ENCODE measurements around the gene TRAK1. TPM values are rescaled to one million over a fixed set of nuclear protein-coding genes. Genes with fewer than 3 reads are reported as not detected.

Gene TRAK1
- total RNA-seq, 1 donor from 2014 or later, result 53.8 TPM

GRCh38 chr3:42190701-42191442 is 99.7 kb downstream of the TRAK1 start:
- peak; percentile 94 for TF ChIP-seq CTCF (IDR thresholded peaks at IDR 0.05; ENCODE audit: unreplicated experiment)
- peak; percentile 70 for DNase-seq (ENCODE audit: low spot score, unreplicated experiment)
- Mint-ChIP-seq H3K27me3 (no peaks in the 10 kb centered on the region), H3K36me3 (ENCODE audit: insufficient read depth) (peaks cover 11% of the 10 kb centered on the region), H3K27ac (peak overlapping the region; percentile 37), H3K9me3 (ENCODE audit: low read depth) (no peaks in the 10 kb centered on the region), H3K4me1 (ENCODE audit: low read depth) (peaks cover 10% of the 10 kb centered on the region), H3K4me3 (ENCODE audit: low read depth) (no peak overlapping the region)

- H3K27me3 Mint-ChIP-seq, result no peaks in the 10 kb centered on the region
- no peaks in the 10 kb centered on the region for H3K9me3 Mint-ChIP-seq (ENCODE audit: low read depth)
- no peak for TF ChIP-seq CTCF (IDR thresholded peaks at IDR 0.05; ENCODE audit: unreplicated experiment)
- H3K4me1 Mint-ChIP-seq (ENCODE audit: low read depth), result peaks cover 10% of the 10 kb centered on the region
- no peak overlapping the region for H3K27ac Mint-ChIP-seq
- H3K36me3 Mint-ChIP-seq (ENCODE audit: insufficient read depth), result peaks cover 11% of the 10 kb centered on the region
- no peak for DNase-seq (ENCODE audit: low spot score, unreplicated experiment)
- no peak overlapping the region for H3K4me3 Mint-ChIP-seq (ENCODE audit: low read depth)
Observed at GRCh38 chr3:42191443-42191747, 100.2 kb downstream of the TRAK1 start.

GRCh38 chr3:42192334-42193200 is 101.4 kb downstream of the TRAK1 start:
- TF ChIP-seq CTCF (IDR thresholded peaks at IDR 0.05; ENCODE audit: unreplicated experiment), result no peak
- no peak overlapping the region for H3K27ac Mint-ChIP-seq
- no peak for DNase-seq (ENCODE audit: low spot score, unreplicated experiment)
- H3K36me3 Mint-ChIP-seq (ENCODE audit: insufficient read depth), result peaks cover 11% of the 10 kb centered on the region
- H3K4me1 Mint-ChIP-seq (ENCODE audit: low read depth), result peaks cover 10% of the 10 kb centered on the region
- no peaks in the 10 kb centered on the region for H3K9me3 Mint-ChIP-seq (ENCODE audit: low read depth)
- no peaks in the 10 kb centered on the region for H3K27me3 Mint-ChIP-seq
- no peak overlapping the region for H3K4me3 Mint-ChIP-seq (ENCODE audit: low read depth)

GRCh38 chr3:42194943-42195510 is 103.9 kb downstream of the TRAK1 start:
- H3K4me3 Mint-ChIP-seq (ENCODE audit: low read depth), result no peak overlapping the region
- no peaks in the 10 kb centered on the region for H3K9me3 Mint-ChIP-seq (ENCODE audit: low read depth)
- no peaks in the 10 kb centered on the region for H3K27me3 Mint-ChIP-seq
- no peak for TF ChIP-seq CTCF (IDR thresholded peaks at IDR 0.05; ENCODE audit: unreplicated experiment)
- H3K36me3 Mint-ChIP-seq (ENCODE audit: insufficient read depth), result peaks cover 18% of the 10 kb centered on the region
- peak overlapping the region; percentile 78 for H3K27ac Mint-ChIP-seq
- peaks cover 4% of the 10 kb centered on the region for H3K4me1 Mint-ChIP-seq (ENCODE audit: low read depth)
- no peak for DNase-seq (ENCODE audit: low spot score, unreplicated experiment)

GRCh38 chr3:42195879-42196330 is 104.7 kb downstream of the TRAK1 start:
- Mint-ChIP-seq H3K4me3 (ENCODE audit: low read depth) (no peak overlapping the region), H3K27ac (no peak overlapping the region), H3K36me3 (ENCODE audit: insufficient read depth) (peaks cover 22% of the 10 kb centered on the region), H3K4me1 (ENCODE audit: low read depth) (no peaks in the 10 kb centered on the region), H3K27me3 (no peaks in the 10 kb centered on the region), H3K9me3 (ENCODE audit: low read depth) (no peaks in the 10 kb centered on the region)
- no peak for DNase-seq (ENCODE audit: low spot score, unreplicated experiment)
- no peak for TF ChIP-seq CTCF (IDR thresholded peaks at IDR 0.05; ENCODE audit: unreplicated experiment)
